GM12892 (cell line): ENCODE data around the gene CHST15.

Source experiments
- DNase-seq: peaks from one replicate; pipeline ENCODE4 v3.0.0; 2011; ENCODE audit not compliant: insufficient read length
- FAIRE-seq: peaks from 2 replicates; lab custom pipeline; 2011; peaks lifted over from hg19 to GRCh38; lab: Jason Lieb, UNC
- POLR2A ChIP-seq: IDR thresholded peaks from 2 replicates; pipeline ENCODE4 v1.6.1; 2011; ENCODE audit warnings: low read depth, low read length, control low read depth
- POLR2AphosphoS5 ChIP-seq: IDR thresholded peaks from 2 replicates; pipeline ENCODE4 v1.6.1; 2011; ENCODE audit warnings: low read depth, low read length, control low read depth
- TAF1 ChIP-seq: IDR thresholded peaks from 2 replicates; pipeline ENCODE4 v1.6.1; 2011; ENCODE audit warnings: low read depth, mild to moderate bottlenecking, control low read depth, low read length, borderline replicate concordance

The CHST15 gene

DNA sequence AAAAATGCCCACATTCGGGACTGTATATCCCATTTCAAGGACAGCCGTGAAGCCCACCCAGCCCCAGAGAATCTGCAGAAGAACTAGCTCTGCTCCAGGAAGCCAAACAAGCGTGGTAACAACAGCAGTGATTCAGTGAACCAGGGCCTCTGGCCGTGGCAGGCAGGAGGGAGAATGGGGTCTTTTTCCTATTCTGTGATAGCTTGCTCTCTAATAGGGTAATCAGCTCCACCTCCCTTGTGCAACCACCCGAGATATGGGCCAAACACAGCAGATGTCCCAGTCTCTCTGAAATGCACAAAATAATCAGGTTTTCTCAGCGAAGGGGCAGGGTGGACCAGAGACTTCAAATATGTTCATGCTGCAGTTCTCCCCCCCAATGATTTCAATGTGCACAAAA lies 35.8 kb downstream of the CHST15 start:
- no peak for TF ChIP-seq POLR2A
- no peak for TF ChIP-seq TAF1
- TF ChIP-seq POLR2AphosphoS5 = no peak
- DNase-seq = no peak
- FAIRE-seq = no peak

DNA sequence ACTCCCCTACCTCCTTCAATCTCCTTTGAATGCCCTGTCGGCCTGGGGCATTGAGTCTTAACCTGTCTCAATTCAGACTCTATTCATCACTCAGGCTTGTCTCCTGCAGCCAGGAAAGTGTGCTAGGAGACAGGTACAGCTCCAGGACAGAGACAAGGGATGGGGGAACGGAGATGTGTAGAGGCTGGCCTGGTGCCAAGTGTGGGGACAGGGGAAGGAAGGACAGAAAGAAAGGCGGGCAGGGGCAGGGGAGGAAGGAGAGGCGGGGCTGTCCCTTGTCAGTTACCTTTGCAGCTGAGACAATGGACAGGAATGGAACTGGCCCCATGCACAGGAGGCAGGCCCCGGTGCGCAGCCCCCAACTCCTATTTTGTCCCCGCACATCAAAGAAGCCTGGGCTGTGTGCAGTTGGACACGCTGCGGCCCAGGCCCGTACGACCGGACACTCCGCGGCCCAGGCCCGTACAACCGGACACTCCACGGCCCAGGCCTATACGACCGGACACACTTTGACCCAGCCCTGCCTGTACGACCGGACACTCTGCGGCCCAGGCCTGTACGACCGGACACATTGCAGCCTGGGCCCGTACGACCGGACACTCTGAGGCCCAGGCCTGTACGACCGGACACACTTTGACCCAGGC lies 36.9 kb downstream of the CHST15 start:
- TF ChIP-seq TAF1 (no peak), POLR2A (no peak), POLR2AphosphoS5 (no peak)
- DNase-seq = no peak
- FAIRE-seq = no peak

DNA sequence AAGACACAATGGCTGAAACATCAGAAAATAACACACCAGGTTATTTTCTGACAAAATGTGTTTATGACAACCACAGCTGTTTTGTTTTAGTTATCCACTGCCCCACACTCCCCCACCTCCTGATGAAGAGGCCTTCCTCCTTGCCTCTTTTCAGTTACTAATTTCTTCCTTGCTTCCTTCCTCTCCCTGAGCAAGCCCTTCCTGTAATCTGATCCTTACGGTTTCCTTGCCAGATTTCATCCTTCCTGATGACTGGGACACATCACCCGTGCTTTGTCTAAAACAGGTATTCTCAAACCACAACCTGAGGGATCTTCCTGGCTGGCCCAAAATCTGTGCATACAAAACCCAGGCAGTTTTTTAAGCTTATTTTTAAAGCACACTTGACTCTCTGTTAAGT lies 39.4 kb downstream of the CHST15 start:
- no peak for TF ChIP-seq TAF1
- FAIRE-seq (no peak), DNase-seq (no peak)

DNA sequence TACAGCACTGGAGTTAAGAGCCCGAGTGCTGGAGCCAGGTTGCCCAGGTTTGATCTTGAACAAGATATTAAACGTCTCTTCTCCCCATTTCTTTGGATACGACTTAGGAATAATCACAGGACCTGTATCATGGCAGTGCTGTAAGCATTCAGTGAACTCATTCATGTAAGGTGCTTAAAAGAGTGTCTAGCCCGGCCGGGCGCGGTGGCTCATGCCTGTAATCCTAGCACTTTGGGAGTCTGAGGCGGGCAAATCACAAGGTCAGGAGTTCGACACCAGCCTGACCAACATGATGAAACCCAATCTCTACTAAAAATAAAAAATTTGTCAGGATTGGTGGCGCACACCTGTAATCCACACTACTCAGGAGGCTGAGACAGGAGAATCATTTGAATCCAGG lies 40.8 kb downstream of the CHST15 start:
- no peak for TF ChIP-seq TAF1
- no peak for TF ChIP-seq POLR2A
- no peak for TF ChIP-seq POLR2AphosphoS5
- DNase-seq = no peak
- FAIRE-seq = no peak

DNA sequence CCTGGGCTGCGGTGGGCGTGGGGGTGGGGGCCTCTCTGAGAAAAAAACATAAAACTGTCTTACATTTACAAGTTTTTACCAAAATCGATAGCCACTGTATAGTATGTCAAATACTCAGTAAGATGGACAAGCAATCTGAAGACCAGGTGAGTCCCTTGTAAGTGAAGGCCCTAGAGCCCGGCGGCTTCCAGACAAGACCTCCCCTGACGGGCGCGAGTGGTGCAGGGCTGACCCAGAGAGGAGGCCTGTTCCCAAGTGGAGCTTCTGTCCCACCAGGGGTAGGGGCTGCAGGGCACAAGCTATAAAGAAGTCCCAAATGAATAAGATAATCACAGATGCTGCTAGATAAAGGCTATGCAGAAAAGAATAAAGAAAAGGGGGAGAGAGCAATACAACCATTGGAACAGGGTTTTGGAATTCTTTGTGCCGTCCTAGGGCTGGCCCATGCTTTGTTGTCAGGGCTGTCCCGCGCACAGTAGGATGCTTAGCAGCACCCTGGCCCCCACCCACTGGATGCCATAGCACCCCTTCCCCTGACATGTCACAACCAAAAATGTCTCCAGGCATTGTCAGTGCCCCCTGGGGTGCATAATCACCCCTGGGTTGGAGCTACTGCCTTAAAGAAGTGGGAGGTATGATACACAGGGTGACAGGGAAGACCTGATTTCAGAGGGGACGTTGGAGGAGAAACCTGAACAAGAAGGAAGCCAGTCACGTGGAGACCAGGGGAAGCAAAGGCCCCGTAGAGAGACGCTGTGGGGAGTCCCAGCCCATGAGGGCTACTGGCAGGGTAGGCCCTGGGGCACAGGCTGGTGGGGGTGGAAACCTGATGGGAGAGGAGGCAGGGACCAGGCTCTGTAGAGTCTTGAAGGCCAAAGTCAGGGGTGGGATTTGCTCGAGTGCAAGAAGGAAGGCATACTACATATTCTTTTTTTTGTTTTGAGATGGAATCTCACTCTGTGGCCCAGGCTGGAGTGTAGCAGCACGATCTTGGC lies 43.1 kb downstream of the CHST15 start:
- no peak for DNase-seq
- no peak for FAIRE-seq
- TF ChIP-seq POLR2AphosphoS5 = no peak
- TF ChIP-seq TAF1 = no peak
- TF ChIP-seq POLR2A = no peak

DNA sequence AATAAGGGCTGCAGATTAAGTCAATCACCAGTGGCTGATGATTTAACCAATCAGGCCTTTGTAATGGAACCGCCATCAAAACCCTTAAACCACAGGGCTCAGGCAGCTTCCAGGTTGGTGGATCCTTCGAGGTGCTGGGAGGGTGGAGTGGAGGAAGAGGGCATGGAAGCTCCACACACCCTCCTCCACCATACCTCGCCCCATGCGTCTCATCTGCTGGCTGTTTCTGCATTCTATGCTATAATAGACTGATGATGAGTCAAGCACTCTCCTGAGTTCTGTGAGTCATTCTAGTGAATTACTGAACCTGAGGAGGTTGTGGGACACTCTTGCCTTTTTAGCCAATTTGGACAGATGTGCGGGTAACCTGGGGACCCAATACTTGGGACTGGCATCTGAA lies 43.9 kb downstream of the CHST15 start:
- TF ChIP-seq TAF1 (no peak), POLR2A (no peak), POLR2AphosphoS5 (no peak)
- DNase-seq (no peak), FAIRE-seq (no peak)

DNA sequence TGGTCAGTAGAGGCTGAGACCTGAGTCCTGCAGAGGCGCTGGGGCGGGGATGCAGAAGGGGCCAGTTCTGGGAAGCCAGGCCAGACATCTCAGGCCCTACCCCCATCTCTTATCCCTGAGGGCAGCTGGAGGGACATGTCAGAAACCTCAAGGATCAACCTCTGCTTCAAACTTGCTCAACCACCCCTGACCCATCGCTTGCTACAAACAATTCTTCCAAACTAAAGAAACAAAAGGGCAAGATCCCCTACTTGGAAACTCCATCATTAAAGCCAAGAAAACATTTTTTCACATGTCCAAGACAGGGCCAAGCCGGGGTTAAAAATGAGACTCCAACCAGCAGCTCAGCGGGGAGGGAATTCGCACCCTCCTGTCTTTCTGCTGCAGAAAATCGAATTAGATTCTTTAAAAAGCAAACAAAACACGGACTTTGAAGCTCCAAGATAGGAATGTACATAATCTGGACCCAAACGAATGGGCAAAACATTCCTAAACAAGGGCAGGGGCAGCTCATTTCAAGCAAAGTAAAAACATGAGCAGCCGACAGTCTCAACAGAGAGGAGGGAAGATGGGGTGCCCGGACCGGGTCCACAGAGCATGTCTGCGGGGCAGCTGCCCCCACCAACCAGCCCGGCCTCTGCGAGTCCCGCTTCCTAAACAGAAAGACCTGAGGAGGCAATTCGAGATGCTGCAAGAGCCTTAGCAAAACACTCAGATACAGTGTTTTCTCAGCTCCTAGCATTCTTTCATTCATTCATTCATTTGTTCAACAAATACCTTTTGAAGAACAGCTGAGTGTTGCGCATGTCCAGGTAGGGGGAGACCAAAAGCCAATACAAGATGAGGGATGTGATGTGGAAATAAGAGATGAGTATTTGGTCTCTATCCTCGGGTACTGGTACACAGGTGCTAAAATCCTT lies 44.8 kb downstream of the CHST15 start:
- no peak for FAIRE-seq
- TF ChIP-seq POLR2A (no peak), TAF1 (no peak), POLR2AphosphoS5 (no peak)
- DNase-seq = no peak

DNA sequence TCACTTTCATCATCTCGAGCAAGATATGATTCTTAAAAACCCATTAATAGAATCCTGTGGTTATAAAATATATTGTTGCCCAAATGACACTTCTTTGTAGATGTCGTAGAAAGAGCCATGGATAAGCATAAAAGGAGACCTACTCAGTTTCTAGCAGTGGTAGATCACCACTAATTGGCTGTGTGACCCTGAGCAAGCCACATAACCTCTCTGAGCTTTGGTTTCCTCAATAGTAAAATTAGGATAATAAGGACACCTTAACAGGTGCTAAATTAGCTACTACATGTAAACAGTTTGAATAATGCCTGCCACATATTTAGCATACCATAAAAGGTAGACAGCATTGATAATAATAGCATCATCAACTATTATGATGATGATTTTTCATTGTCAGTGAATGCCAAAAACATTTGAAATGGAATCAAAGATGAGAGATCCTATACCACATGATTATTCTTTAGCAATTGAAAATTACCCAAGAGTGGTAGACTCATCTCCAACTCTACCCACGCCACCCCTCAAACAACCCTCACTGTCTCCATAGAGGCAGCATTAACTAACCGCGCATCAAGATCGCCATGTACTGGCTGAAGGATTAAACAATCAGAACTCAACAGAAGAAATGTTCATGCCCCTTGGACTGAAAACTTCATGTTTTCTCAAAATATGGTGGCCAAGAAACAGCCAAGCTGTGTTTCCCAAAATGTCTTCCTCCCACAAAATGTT lies 45.8 kb downstream of the CHST15 start:
- FAIRE-seq = no peak
- TF ChIP-seq TAF1 (no peak), POLR2A (no peak), POLR2AphosphoS5 (no peak)
- DNase-seq = no peak

DNA sequence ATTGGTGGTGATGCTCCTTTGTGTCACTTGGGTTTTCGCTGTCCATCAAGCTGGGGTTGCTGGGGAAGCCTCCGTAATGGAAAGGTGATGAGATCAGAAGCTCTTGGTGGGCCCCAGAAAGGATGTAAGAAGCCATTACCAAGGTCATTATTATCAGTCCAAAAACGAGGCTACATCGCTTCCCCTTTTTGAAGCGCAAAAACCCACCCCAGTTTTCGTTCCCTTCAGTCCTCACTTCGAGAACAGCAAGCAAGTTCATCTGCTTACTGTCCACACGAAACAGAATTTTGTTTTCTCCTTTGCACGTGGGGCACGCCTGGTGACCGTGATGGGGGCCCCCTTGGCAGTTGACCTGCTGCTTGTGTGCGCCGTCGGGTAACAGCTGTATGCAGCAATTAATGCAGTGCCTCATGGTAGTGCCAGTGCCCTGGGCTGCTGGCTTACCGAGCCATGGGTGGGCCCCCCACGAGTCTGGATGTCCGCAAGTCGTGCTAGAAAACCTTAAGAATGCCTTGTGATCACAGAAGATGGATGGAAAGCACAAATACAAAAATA lies 47.5 kb downstream of the CHST15 start:
- DNase-seq (no peak), FAIRE-seq (no peak)
- TF ChIP-seq POLR2AphosphoS5 = no peak
- TF ChIP-seq TAF1 = no peak
- TF ChIP-seq POLR2A = no peak

DNA sequence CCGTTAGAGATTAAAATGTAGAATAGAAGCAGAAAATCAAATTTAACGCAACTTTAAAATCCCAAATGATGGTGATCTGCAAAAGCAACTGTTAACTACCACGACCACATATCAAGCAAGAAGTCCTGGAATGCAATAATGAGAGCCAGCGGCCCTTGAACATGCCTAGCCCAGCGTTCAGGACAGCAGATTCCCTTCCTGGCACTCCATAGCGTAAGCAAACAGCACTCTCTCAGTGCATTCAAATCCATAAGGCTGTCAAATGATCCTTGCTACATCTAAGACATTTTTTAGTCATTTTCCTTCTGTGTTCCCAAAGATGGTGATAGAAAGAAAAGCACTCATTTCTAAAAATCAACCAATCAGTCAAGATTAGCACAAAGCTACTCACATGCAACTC lies 48.1 kb downstream of the CHST15 start:
- TF ChIP-seq POLR2A = no peak
- no peak for TF ChIP-seq TAF1
- TF ChIP-seq POLR2AphosphoS5 = no peak
- no peak for FAIRE-seq
- DNase-seq = no peak

DNA sequence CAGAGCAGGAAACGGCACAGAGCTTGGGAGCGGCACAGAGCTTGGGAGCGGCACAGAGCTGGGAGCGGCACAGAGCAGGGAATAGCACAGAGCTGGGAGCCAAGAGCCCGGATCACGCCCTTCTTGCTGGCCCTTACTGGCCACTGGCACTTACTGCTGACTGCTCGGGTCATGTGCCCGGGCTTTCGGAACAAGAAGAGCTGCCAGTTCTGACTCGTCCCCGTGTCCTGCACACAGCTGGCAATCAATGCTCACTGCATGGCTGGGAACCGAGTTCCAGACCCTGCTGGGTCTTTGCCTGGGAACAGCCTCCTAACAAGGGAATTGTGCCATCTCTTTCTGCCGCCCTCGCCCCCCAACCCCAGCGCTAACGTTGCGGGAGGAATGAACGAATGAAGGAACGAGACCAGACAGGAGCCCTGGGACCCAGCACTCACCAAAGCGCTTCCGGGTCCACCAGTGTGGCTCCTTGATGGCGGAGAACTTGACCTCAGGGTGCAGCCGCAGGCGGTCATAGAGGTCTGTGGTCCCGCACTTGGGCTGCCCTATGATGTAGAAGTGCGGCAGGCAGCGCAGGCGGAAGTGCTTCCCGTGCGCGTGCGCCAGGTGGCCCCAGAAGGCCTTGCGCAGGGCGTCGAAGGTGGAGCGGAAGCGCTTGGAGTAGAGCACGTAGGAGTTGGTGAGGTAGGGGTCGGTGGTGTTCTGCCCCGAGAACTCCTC lies 49.1 kb downstream of the CHST15 start:
- no peak for DNase-seq
- FAIRE-seq = no peak
- TF ChIP-seq POLR2AphosphoS5 (no peak), TAF1 (no peak), POLR2A (no peak)
